Glutamatergic neuron (in vitro differentiated cells): ENCODE data around the gene NAV3. TPM values are rescaled to one million over a fixed set of nuclear protein-coding genes. Genes with fewer than 3 reads are reported as not detected.

ENCODE experiments used
- DNase-seq: peaks from one replicate; pipeline ENCODE4 v3.0.0; 2022
- H3K27ac Mint-ChIP-seq: one replicate; pipeline ENCODE4 v1.8.0; 2020; ENCODE audit warnings: mild to moderate bottlenecking, mixed read lengths, inconsistent platforms; ENCODE audit not compliant: unreplicated experiment
- H3K27me3 Mint-ChIP-seq: one replicate; pipeline ENCODE4 v1.8.0; 2020; ENCODE audit warnings: mild to moderate bottlenecking, moderate library complexity, mixed read lengths, inconsistent platforms; ENCODE audit not compliant: unreplicated experiment
- H3K36me3 Mint-ChIP-seq: one replicate; pipeline ENCODE4 v1.8.0; 2020; ENCODE audit warnings: mild to moderate bottlenecking, mixed read lengths, inconsistent platforms; ENCODE audit not compliant: unreplicated experiment
- H3K4me1 Mint-ChIP-seq: one replicate; pipeline ENCODE4 v1.8.0; 2020; ENCODE audit warnings: mild to moderate bottlenecking, low read depth, mixed read lengths, inconsistent platforms; ENCODE audit not compliant: unreplicated experiment
- H3K4me3 Mint-ChIP-seq: one replicate; pipeline ENCODE4 v1.8.0; 2020; ENCODE audit warnings: mild to moderate bottlenecking, mixed read lengths, inconsistent platforms; ENCODE audit not compliant: unreplicated experiment
- H3K9me3 Mint-ChIP-seq: one replicate; pipeline ENCODE4 v1.8.0; 2020; ENCODE audit warnings: mild to moderate bottlenecking, moderate library complexity, mixed read lengths, inconsistent platforms; ENCODE audit not compliant: unreplicated experiment
- CTCF ChIP-seq: fragments of 200-600 bp; sonication (generic); IDR thresholded peaks from one replicate; pipeline ENCODE4 v1.5.0; 2021; ENCODE audit not compliant: partially characterized antibody, unreplicated experiment
- total RNA-seq: library from RNA; stranded (reverse); fragmentation: NEBNext Ultra II Directional; extraction: Animal tissue kit (Norgen Biotek cat#: 25700); gene quantifications from one replicate; pipeline ENCODE4 v1.2.1, GENCODE V29; 2021; ENCODE audit not compliant: unreplicated experiment

The NAV3 gene
- total RNA-seq, 1 donor from 2014 or later = 13.6 TPM

- H3K9me3 Mint-ChIP-seq = no peaks in the 10 kb centered on the region
- H3K27ac Mint-ChIP-seq = no peak overlapping the region
- H3K4me3 Mint-ChIP-seq = no peak overlapping the region
- peaks cover 2% of the 10 kb centered on the region for H3K27me3 Mint-ChIP-seq
- DNase-seq = no peak
- no peaks in the 10 kb centered on the region for H3K36me3 Mint-ChIP-seq
- no peaks in the 10 kb centered on the region for H3K4me1 Mint-ChIP-seq
- TF ChIP-seq CTCF = no peak
Observed at GRCh38 chr12:78018171-78018910, 187.6 kb downstream of the NAV3 start.

GRCh38 chr12:78018939-78019338 lies 188.2 kb downstream of the NAV3 start:
- Mint-ChIP-seq H3K27ac (no peak overlapping the region), H3K27me3 (peaks cover 2% of the 10 kb centered on the region), H3K4me3 (no peak overlapping the region)

GRCh38 chr12:78028426-78028825 lies 197.7 kb downstream of the NAV3 start:
- no peak for TF ChIP-seq CTCF
- H3K36me3 Mint-ChIP-seq = no peaks in the 10 kb centered on the region
- no peak for DNase-seq
- no peaks in the 10 kb centered on the region for H3K4me1 Mint-ChIP-seq
- H3K9me3 Mint-ChIP-seq = no peaks in the 10 kb centered on the region
- no peak overlapping the region for H3K27ac Mint-ChIP-seq
- no peaks in the 10 kb centered on the region for H3K27me3 Mint-ChIP-seq
- no peak overlapping the region for H3K4me3 Mint-ChIP-seq

More at GRCh38 chr12:78018939-78019338, 188.2 kb downstream of the NAV3 start:
- no peaks in the 10 kb centered on the region for H3K9me3 Mint-ChIP-seq
- H3K36me3 Mint-ChIP-seq = no peaks in the 10 kb centered on the region
- TF ChIP-seq CTCF = no peak
- no peaks in the 10 kb centered on the region for H3K4me1 Mint-ChIP-seq
- DNase-seq = no peak

GRCh38 chr12:78034025-78034424 lies 203.3 kb downstream of the NAV3 start:
- Mint-ChIP-seq H3K27ac (no peak overlapping the region), H3K36me3 (no peaks in the 10 kb centered on the region)

More at GRCh38 chr12:78034025-78034424, 203.3 kb downstream of the NAV3 start:
- Mint-ChIP-seq H3K27me3 (no peaks in the 10 kb centered on the region), H3K4me1 (no peaks in the 10 kb centered on the region), H3K9me3 (no peaks in the 10 kb centered on the region), H3K4me3 (no peak overlapping the region)
- DNase-seq = no peak
- TF ChIP-seq CTCF = no peak
